ENCODE results near the gene ZNF423. TPM values are rescaled to one million over a fixed set of nuclear protein-coding genes. Genes with fewer than 3 reads are reported as not detected.

The ZNF423 gene
- total RNA-seq, 1 experiment from 2014 or later, result 0.49 TPM

DNA sequence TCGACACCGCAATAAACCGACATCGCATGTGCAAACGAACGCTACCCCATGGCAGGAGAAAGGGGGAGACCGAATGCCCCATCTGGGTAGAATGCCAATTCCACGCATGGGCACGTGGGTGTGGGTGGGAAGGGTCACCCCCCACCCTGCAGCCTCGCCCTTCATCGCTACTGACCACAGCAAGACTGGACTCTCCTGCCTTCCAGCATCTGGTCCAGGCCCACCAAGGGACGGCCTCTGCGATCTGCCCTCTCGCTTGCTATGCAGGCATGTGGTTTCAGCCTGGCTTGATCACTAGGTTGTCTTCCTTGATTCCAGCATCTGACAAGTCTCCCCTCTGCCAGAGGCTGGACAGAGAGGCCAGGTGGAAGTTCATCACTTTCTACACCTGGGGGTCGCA is 323.0 kb downstream of the ZNF423 start:
- TF ChIP-seq REST (IDR thresholded peaks at IDR 0.05; ENCODE audit: insufficient read depth in 1 of 2, low read depth in 2 of 2, low read length in 1 of 2) (no peak), CTCF (IDR thresholded peaks at IDR 0.05) (no peak), POLR2AphosphoS5 (IDR thresholded peaks at IDR 0.05; ENCODE audit: low read depth, low read length) (no peak), SIN3A (IDR thresholded peaks at IDR 0.05; ENCODE audit: borderline replicate concordance, insufficient read depth, low read depth, low read length) (no peak), TCF7L2 (IDR thresholded peaks at IDR 0.05; ENCODE audit: low read depth, low read length) (no peak)
- intact Hi-C loops (cut with micrococcal nuclease; ENCODE audit: unreplicated experiment), result no loop called here
- DNase-seq (ENCODE audit: low read depth, low spot score), result no peak
- Histone ChIP-seq H3K27ac (ENCODE audit: low read length) (no peak overlapping the region), H3K4me1 (ENCODE audit: control insufficient read depth, insufficient read depth, low read length) (no peaks in the 10 kb centered on the region), H3K4me3 (ENCODE audit: low read depth in 2 of 2, low read length in 2 of 2) (no peak overlapping the region), H3K9me3 (ENCODE audit: control insufficient read depth, insufficient read depth, low read depth, low read length) (no peaks in the 10 kb centered on the region), H3K27me3 (ENCODE audit: control insufficient read depth, insufficient read depth, low read length) (no peaks in the 10 kb centered on the region), H3K36me3 (ENCODE audit: control insufficient read depth, insufficient read depth, low read length) (no peaks in the 10 kb centered on the region)
- ChIA-PET CTCF (no interaction called here), POLR2A (no interaction called here)
- in situ Hi-C loops (cut with HindIII; ENCODE audit: low pct_unique_long_range_greater_than_20kb, low sequenced_read_pairs), result no loop called here
- ATAC-seq, result no peak
- no TSS peak for BruUV-seq (replicated peaks)

- H3K27me3 ChIP-seq (ENCODE audit: control insufficient read depth, insufficient read depth, low read length), result no peaks in the 10 kb centered on the region
- no peaks in the 10 kb centered on the region for H3K36me3 ChIP-seq (ENCODE audit: control insufficient read depth, insufficient read depth, low read length)
- ChIA-PET POLR2A (no interaction called here), CTCF (no interaction called here)
- in situ Hi-C loops (cut with HindIII; ENCODE audit: low pct_unique_long_range_greater_than_20kb, low sequenced_read_pairs) (no loop called here), intact Hi-C loops (cut with micrococcal nuclease; ENCODE audit: unreplicated experiment) (no loop called here)
- H3K27ac ChIP-seq (ENCODE audit: low read length), result no peak overlapping the region
- no peaks in the 10 kb centered on the region for H3K9me3 ChIP-seq (ENCODE audit: control insufficient read depth, insufficient read depth, low read depth, low read length)
- no peaks in the 10 kb centered on the region for H3K4me1 ChIP-seq (ENCODE audit: control insufficient read depth, insufficient read depth, low read length)
- BruUV-seq (replicated peaks), result no TSS peak
- H3K4me3 ChIP-seq (ENCODE audit: low read depth in 2 of 2, low read length in 2 of 2), result no peak overlapping the region
- DNase-seq (ENCODE audit: low read depth, low spot score), result no peak
- no peak for ATAC-seq
- no peak for TF ChIP-seq CTCF (IDR thresholded peaks at IDR 0.05)
- TF ChIP-seq REST (IDR thresholded peaks at IDR 0.05; ENCODE audit: insufficient read depth in 1 of 2, low read depth in 2 of 2, low read length in 1 of 2), result no peak
- no peak for TF ChIP-seq POLR2AphosphoS5 (IDR thresholded peaks at IDR 0.05; ENCODE audit: low read depth, low read length)
- no peak for TF ChIP-seq SIN3A (IDR thresholded peaks at IDR 0.05; ENCODE audit: borderline replicate concordance, insufficient read depth, low read depth, low read length)
- no peak for TF ChIP-seq TCF7L2 (IDR thresholded peaks at IDR 0.05; ENCODE audit: low read depth, low read length)
Observed at GRCh38 chr16:49531931-49532840, 323.7 kb downstream of the ZNF423 start.
